COLO668 (cell line): ENCODE measurements around the gene OR8D2.
"Not testable (repeated sequence)": the region's sequence is repeated elsewhere in the genome, so short reads cannot be mapped to it uniquely, and the experiment has no call there.

Source experiments
- DNase-seq: peaks from one replicate; lab custom pipeline; 2025; ENCODE audit not compliant: unreplicated experiment; lab: John Stamatoyannopoulos, UW

OR8D2 gene

GRCh38 chr11:124294687-124295086 lies 25.3 kb downstream of the OR8D2 start:
- DNase-seq = no peak

- DNase-seq = no peak
Observed at GRCh38 chr11:124285610-124286344, 34.2 kb downstream of the OR8D2 start.

GRCh38 chr11:124278261-124278660 lies 41.7 kb downstream of the OR8D2 start:
- DNase-seq = no peak

- no peak for DNase-seq
Observed at GRCh38 chr11:124277804-124278203, 42.2 kb downstream of the OR8D2 start.

DNA sequence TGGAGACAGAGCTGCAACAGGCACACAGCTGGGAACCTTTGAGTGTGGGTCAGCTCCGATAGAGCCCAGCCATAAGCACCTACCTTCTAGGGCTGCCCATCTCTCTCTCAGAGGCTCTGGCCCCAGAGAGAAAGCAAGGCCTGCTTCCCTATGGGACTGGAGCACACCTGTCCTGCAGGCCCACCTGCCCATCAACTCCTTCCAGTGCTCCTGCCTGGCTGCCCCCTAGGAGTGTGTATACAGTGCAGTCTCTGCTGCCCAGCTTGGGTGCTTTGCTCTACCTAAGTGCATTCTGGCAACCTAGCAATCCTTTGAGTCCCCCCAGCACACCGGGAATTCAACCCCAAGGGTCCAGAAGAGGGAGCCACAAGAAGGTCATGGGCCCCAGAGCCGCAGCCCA lies 42.8 kb downstream of the OR8D2 start:
- no peak for DNase-seq

GRCh38 chr11:124276081-124276480 lies 43.9 kb downstream of the OR8D2 start:
- DNase-seq = no peak

DNA sequence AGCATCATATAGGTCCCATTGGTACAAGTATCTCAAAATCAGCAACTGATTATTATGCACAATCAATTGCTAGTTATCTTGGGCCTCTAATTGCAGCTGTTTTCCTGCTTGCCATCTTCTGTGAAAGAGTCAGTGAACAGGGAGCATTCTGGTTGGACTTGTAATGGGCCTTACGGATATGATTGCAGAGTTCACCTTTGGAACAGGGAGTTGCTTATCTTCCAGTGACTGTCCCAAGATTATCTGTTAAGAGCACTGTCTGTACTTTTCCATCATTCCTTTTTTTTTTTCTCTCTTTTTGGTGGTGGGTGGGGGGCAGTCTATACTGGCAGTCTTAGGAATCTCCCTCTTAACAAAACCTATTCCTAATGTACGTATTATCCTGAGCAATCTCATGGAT lies 46.0 kb downstream of the OR8D2 start:
- no peak for DNase-seq

- DNase-seq = not testable (repeated sequence)
Observed at GRCh38 chr11:124270886-124271285, 49.1 kb downstream of the OR8D2 start.
